Heart left ventricle (tissue), 16 donors: ENCODE data around the gene TMEM42. TPM values are rescaled to one million over a fixed set of nuclear protein-coding genes. Genes with fewer than 3 reads are reported as not detected.

Experiments
- ATAC-seq, 4 donors: fragments of 200-7000 bp; cut with Tn5 transposase; one replicate each; pipeline ENCODE4 v1.9.1; 2020 to 2022; ENCODE audit warnings: moderate library complexity in 4 of 4, mild to moderate bottlenecking in 3 of 4, moderate number of reproducible peaks in 1 of 4
- DNase-seq, 5 donors: peaks; one replicate each; pipeline ENCODE4 v3.0.0-alpha.2; 2020
- H3K27ac ChIP-seq, 12 donors: fragments of 200-600 bp; sonication (generic) in 4 of 12; one replicate each; pipeline versions ENCODE4 v1.5.0 to v1.8.0; 2016 to 2022; ENCODE audit warnings: mild to moderate bottlenecking in 2 of 12
- H3K27me3 ChIP-seq, 9 donors: fragments of 200-600 bp; sonication (generic) in 2 of 9; one replicate each; pipeline versions ENCODE4 v1.5.1 to v1.8.0; 2016 to 2022; ENCODE audit warnings: mild to moderate bottlenecking in 3 of 9
- H3K36me3 ChIP-seq, 9 donors: fragments of 200-600 bp; sonication (generic) in 2 of 9; one replicate each; pipeline versions ENCODE4 v1.5.0 to v1.8.0; 2018 to 2022; ENCODE audit warnings: mild to moderate bottlenecking in 2 of 9
- H3K4me1 ChIP-seq, 12 donors: fragments of 200-600 bp; sonication (generic) in 4 of 12; one replicate each; pipeline versions ENCODE4 v1.5.0 to v1.8.0; 2016 to 2022; ENCODE audit warnings: mild to moderate bottlenecking in 3 of 12
- H3K4me3 ChIP-seq, 12 donors: fragments of 200-600 bp; sonication (generic) in 4 of 12; one replicate each; pipeline versions ENCODE4 v1.5.0 to v1.8.0; 2017 to 2022; ENCODE audit warnings: mild to moderate bottlenecking in 9 of 12, moderate library complexity in 4 of 12
- H3K9me3 ChIP-seq, 12 donors: fragments of 200-600 bp; sonication (generic) in 4 of 12; one replicate each; pipeline versions ENCODE4 v1.5.0 to v1.8.0; 2016 to 2022; ENCODE audit warnings: mild to moderate bottlenecking in 1 of 12
- CTCF ChIP-seq, 12 donors: fragments of 200-600 bp; sonication (generic) in 4 of 12; IDR thresholded peaks; one replicate each; pipeline versions ENCODE4 v1.5.0 to v1.8.0; 2018 to 2022; ENCODE audit warnings: antibody characterized with exemption in 12 of 12, mild to moderate bottlenecking in 5 of 12
- POLR2A ChIP-seq, 2 donors: fragments of 450-650 bp; IDR thresholded peaks; one replicate each; pipeline ENCODE4 v1.6.1; 2017; ENCODE audit warnings: antibody characterized with exemption in 2 of 2, mild to moderate bottlenecking in 2 of 2, moderate library complexity in 2 of 2
- WGBS, 4 donors: extraction: QIAGEN DNeasy Blood & Tissue Kit in 2 of 4; methylation state at CpG; one replicate each; pipeline versions ENCODE4 v1.1.5 to v1.1.7; 2013 to 2018; 5-methylcytosine and 5-hydroxymethylcytosine counted together
- intact Hi-C, 10 donors: fragments of 100-400 bp; cut with DNase I; formaldehyde crosslinking; loops; one replicate each; pipeline versions ENCODE4 v1.11.1 to v1.14.2; 2022
- polyA plus RNA-seq, 2 donors: library from polyadenylated mRNA; stranded (reverse); fragments of 200-250 nt; gene quantifications; one replicate each; pipeline ENCODE4 v1.2.3, GENCODE V29; 2013
- total RNA-seq, 9 donors: library from RNA; depleted of rRNA in 2 of 9; stranded (reverse); fragments of >200 nt in 2 of 9; fragmentation: NEBNext Ultra II Directional in 3 of 9; extraction: Animal tissue kit (Norgen Biotek cat#: 25700) in 3 of 9; gene quantifications; one replicate each; pipeline versions ENCODE4 v1.1.0 to v1.2.4, GENCODE V29; 2016 to 2023
- donor health status: ischemic (EF 13 %, LVEDD 7.1; RV severe dilation, severe dysfunction).
- donor health status: healthy with polysubstance abuse.
- donor health status: DM: no; HTN: yes; CAD: no.
- donor health status: DM: no; HTN: no; CAD: no.
- donor health status: ischemic (EF 25% LVEDD 6.9; RV normal size, moderate dysfunction).
- donor health status: ischemic (EF 25% LVEDD 5.7; RV mildly dilated, moderate dysfunction).
- donor health status: healthy.
- donor health status: DM: yes; HTN: yes; CAD: no.
- donor health status: ischemic (EF 35%, LVEDD 5.7; RV mildly dilated, moderate dysfunction).
- donor health status: nonischemic (EF 11% LVEDD 7.7; RV severe dilation, severe dysfunction).
- donor health status: DM: yes; HTN: yes; CAD: no.
- donor health status: PGD.
- donor health status: ischemic (EF 29% LVEDD 5.4; RV normal size, mild dysfunction).
- donor health status: nonischemic (EF 23%, LVEDD 6.1; RV moderate dilation, normal function).

Gene TMEM42
- total and polyA plus RNA-seq, 11 donors, result 7.3 to 14.1 (median 10.6) TPM

- ATAC-seq (no peak), DNase-seq (no peak)
- Histone ChIP-seq H3K27ac (no peak overlapping the region), H3K27me3 (peaks cover 0 to 16% (median 0%) of the 10 kb centered on the region in 9 donors), H3K4me1 (no peaks in the 10 kb centered on the region), H3K36me3 (no peaks in the 10 kb centered on the region), H3K4me3 (no peak overlapping the region), H3K9me3 (no peaks in the 10 kb centered on the region)
- intact Hi-C loops, result no loop called here
- 48 to 59% (median 55%) methylated on average over 4 of the region's 4 CpGs for WGBS, 4 donors
- TF ChIP-seq CTCF (IDR thresholded peaks at IDR 0.05) (no peak), POLR2A (IDR thresholded peaks at IDR 0.05) (no peak)
Measured at GRCh38 chr3:44902628-44903027, 40.9 kb downstream of the TMEM42 start.

- TF ChIP-seq CTCF (IDR thresholded peaks at IDR 0.05) (no peak), POLR2A (IDR thresholded peaks at IDR 0.05) (no peak)
- H3K4me3 ChIP-seq, result no peak overlapping the region
- no peak for ATAC-seq
Measured at GRCh38 chr3:44903314-44903713, 41.6 kb downstream of the TMEM42 start.

GRCh38 chr3:44903751-44904150 is 42.0 kb downstream of the TMEM42 start:
- intact Hi-C loops, result no loop called here

More at GRCh38 chr3:44903314-44903713, 41.6 kb downstream of the TMEM42 start:
- Histone ChIP-seq H3K9me3 (no peaks in the 10 kb centered on the region), H3K4me1 (no peaks in the 10 kb centered on the region), H3K27ac (no peak overlapping the region), H3K27me3 (peaks cover 0 to 16% (median 0%) of the 10 kb centered on the region in 9 donors), H3K36me3 (no peaks in the 10 kb centered on the region)
- 44 to 56% (median 52%) methylated on average over 2 of the region's 2 CpGs for WGBS, 4 donors
- intact Hi-C loops, result no loop called here
- DNase-seq, result no peak

More at GRCh38 chr3:44903751-44904150, 42.0 kb downstream of the TMEM42 start:
- H3K27me3 ChIP-seq, result peaks cover 0 to 12% (median under 1%) of the 10 kb centered on the region in 9 donors
- no peak overlapping the region for H3K4me3 ChIP-seq
- H3K9me3 ChIP-seq, result no peaks in the 10 kb centered on the region
- TF ChIP-seq POLR2A (IDR thresholded peaks at IDR 0.05) (no peak), CTCF (IDR thresholded peaks at IDR 0.05) (no peak)
- no peaks in the 10 kb centered on the region for H3K4me1 ChIP-seq
- ATAC-seq, result no peak
- 92 to 94% (median 94%) methylated on average over 14 to 15 of the region's 15 CpGs for WGBS, 4 donors
- no peak overlapping the region for H3K27ac ChIP-seq
- no peak for DNase-seq
- H3K36me3 ChIP-seq, result no peaks in the 10 kb centered on the region
